ENCODE data around the gene SLC66A3.

DNA sequence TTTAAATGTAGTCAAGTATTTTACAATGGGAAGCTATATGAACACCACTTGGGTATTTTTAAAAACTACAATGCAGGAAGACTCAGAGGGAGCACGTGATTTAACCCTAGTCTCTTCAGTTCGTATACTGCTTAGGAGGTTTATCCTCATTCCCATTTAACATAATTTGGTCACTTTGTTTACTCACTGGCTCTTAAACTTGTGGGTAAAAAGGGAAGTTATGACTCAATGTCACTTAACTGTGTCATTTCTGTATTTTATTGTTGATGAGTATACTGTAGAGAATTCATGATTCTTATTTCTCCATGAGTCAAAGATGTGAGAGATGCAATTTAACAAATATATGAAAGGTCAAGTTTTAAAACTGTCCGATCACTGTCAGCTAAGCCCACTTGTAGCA, 48.2 kb downstream of the SLC66A3 start:
- TF ChIP-seq CTCF (IDR thresholded peaks at IDR 0.05) (no peak), EZH2 (IDR thresholded peaks at IDR 0.05; ENCODE audit: borderline replicate concordance, insufficient read depth, low read depth, low read length, poor library complexity, severe bottlenecking) (no peak)

Measured in B cell (primary cell).